NT2/D1 (cell line): ENCODE measurements around the gene NAA60.
"Not testable (repeated sequence)": the region's sequence is repeated elsewhere in the genome, so short reads cannot be mapped to it uniquely, and the experiment has no call there.

Source experiments
- SUZ12 ChIP-seq: IDR thresholded peaks from 2 replicates; pipeline ENCODE4 v1.6.1; 2011; ENCODE audit not compliant: insufficient read length, insufficient read depth; ENCODE audit errors: extremely low read depth
- ZNF274 ChIP-seq: IDR thresholded peaks from 2 replicates; pipeline ENCODE4 v1.6.1; 2011; ENCODE audit warnings: mild to moderate bottlenecking, low read depth, low read length

DNA sequence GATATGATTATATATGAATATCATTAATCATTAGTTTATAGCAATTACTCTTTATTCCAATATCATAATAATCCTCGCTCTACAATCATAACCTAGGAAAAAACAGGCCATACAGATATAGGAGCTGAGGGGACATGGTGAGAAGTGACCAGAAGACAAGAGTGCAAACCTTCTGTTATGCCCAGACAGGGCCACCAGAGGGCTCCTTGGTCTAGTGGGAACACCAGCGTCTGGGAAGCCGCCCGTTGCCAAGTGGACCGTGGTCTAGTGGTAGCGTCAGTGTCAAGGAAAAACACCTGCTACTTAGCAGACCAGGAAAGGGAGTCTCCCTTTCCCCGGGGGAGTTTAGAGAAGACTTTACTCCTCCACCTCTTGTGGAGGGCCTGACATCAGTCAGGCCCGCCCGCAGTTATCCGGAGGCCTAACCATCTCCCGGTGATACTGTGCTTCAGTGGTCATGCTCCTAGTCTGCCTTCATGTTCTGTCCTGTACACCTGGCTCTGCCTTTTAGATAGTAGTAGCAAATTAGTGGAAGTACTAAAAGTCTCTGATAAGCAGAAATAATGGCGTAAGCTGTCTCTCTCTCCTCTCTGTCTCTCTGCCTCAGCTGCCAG lies 83.8 kb downstream of the NAA60 start:
- TF ChIP-seq ZNF274, SUZ12: not testable (repeated sequence)
